Psoas muscle (tissue), 8 donors: ENCODE data around the gene LHPP. TPM values are rescaled to one million over a fixed set of nuclear protein-coding genes. Genes with fewer than 3 reads are reported as not detected.
"Not testable (repeated sequence)": the region's sequence is repeated elsewhere in the genome, so short reads cannot be mapped to it uniquely, and the experiment has no call there.

Experiments
- ATAC-seq, 4 donors: fragments of 200-7000 bp; cut with Tn5 transposase; one replicate each; pipeline ENCODE4 v1.9.1; 2020; ENCODE audit warnings: moderate library complexity in 3 of 4, mild to moderate bottlenecking in 2 of 4
- DNase-seq, 2 donors: peaks; one replicate each; pipeline ENCODE4 v3.0.0-alpha.2; 2020
- H3K27ac ChIP-seq: fragments of 200-600 bp; one replicate; pipeline ENCODE4 v1.8.0; 2022
- H3K27me3 ChIP-seq, 3 donors: fragments of 200-600 bp in 1 of 3; one replicate each; pipeline versions ENCODE4 v1.6.1 to v1.8.0; 2013 to 2022; ENCODE audit warnings: low read length in 2 of 3, mild to moderate bottlenecking in 2 of 3, moderate library complexity in 1 of 3; ENCODE audit not compliant: insufficient read depth in 3 of 3
- H3K36me3 ChIP-seq, 2 donors: fragments of 200-600 bp in 1 of 2; one replicate each; pipeline versions ENCODE4 v1.6.1 to v1.8.0; 2013 to 2022; ENCODE audit warnings: low read depth in 1 of 2, mild to moderate bottlenecking in 1 of 2, moderate library complexity in 1 of 2; ENCODE audit not compliant: insufficient read depth in 1 of 2
- H3K4me1 ChIP-seq: fragments of 200-600 bp; one replicate; pipeline ENCODE4 v1.8.0; 2022
- H3K4me3 ChIP-seq: fragments of 200-600 bp; one replicate; pipeline ENCODE4 v1.8.0; 2022; ENCODE audit warnings: mild to moderate bottlenecking
- H3K9me3 ChIP-seq: fragments of 200-600 bp; one replicate; pipeline ENCODE4 v1.8.0; 2022
- CTCF ChIP-seq: fragments of 200-600 bp; IDR thresholded peaks from one replicate; pipeline ENCODE4 v1.8.0; 2022; ENCODE audit warnings: antibody characterized with exemption
- WGBS, 3 donors: extraction: QIAGEN DNeasy Blood & Tissue Kit; methylation state at CpG; one replicate each; pipeline versions ENCODE4 v1.1.6 to v1.1.7; 2013; 5-methylcytosine and 5-hydroxymethylcytosine counted together
- intact Hi-C, 2 donors: fragments of 100-400 bp; cut with DNase I; formaldehyde crosslinking; loops; one replicate each; pipeline versions ENCODE4 v1.11.0 to v1.14.2; 2022
- polyA plus RNA-seq, 3 donors: library from polyadenylated mRNA; stranded (reverse); fragments of 200-250 nt; gene quantifications; one replicate each; pipeline ENCODE4 v1.2.3, GENCODE V29; 2013
- total RNA-seq, 4 donors: library from RNA; stranded (reverse); fragmentation: NEBNext Ultra II Directional in 2 of 4; extraction: Animal tissue kit (Norgen Biotek cat#: 25700) in 2 of 4; gene quantifications; one replicate each; pipeline versions ENCODE4 v1.2.1 to v1.2.4, GENCODE V29; 2021 to 2023
- donor health status: healthy with polysubstance abuse.
- donor health status: DM: no; HTN: no; CAD: no; lungs with moderate emphysema.
- donor health status: Bipolar disorder and iron deficiency.
- donor health status: healthy.
- donor health status: DM: yes; HTN: yes; CAD: no.
- donor health status: DM: no; HTN: no; CAD: no.
- donor health status: DM: no; HTN: no; CAD: no.
- donor health status: DM: yes; HTN: yes; CAD: no.

LHPP gene
- total and polyA plus RNA-seq, 7 donors, result 4.7 to 12.8 (median 6.1) TPM

GRCh38 chr10:124545351-124546054, 83.9 kb downstream of the LHPP start:
- 73 to 86% (median 84%) methylated on average over 23 of the region's 23 CpGs for WGBS, 3 donors
- ATAC-seq, result no peak
- H3K4me3 ChIP-seq, result no peak overlapping the region
- no peaks in the 10 kb centered on the region for H3K27me3 ChIP-seq
- no peak for TF ChIP-seq CTCF
- H3K36me3 ChIP-seq, result no peaks in the 10 kb centered on the region
- intact Hi-C loops, result no loop called here
- peaks cover 8% of the 10 kb centered on the region for H3K4me1 ChIP-seq
- H3K27ac ChIP-seq, result no peak overlapping the region
- DNase-seq, result no peak
- H3K9me3 ChIP-seq, result no peaks in the 10 kb centered on the region

DNA sequence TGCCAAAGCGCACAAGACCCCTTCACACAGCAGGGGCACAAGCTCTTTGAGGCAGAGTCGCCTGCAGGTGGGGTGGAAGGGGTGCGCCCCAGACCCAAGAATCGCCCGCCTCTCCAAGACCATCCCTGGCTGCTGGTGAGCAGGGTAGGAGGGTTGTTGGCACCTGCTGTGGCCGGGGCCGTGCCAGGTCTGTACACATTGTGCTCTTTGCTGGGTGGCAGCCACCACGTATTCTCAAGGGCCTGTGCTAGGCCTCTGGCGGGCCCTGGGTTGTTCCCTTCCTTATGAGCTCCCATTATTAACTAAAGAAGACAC, 84.4 kb downstream of the LHPP start:
- intact Hi-C loops, result no loop called here
- Histone ChIP-seq H3K9me3 (no peaks in the 10 kb centered on the region), H3K27me3 (no peaks in the 10 kb centered on the region), H3K27ac (no peak overlapping the region), H3K4me1 (peaks cover 7% of the 10 kb centered on the region), H3K4me3 (no peak overlapping the region), H3K36me3 (no peaks in the 10 kb centered on the region)
- DNase-seq (peak in 1 of 2 donors; percentile 70), ATAC-seq (peak in 1 of 4 donors; percentile 43)
- WGBS, 3 donors, result 52 to 86% (median 67%) methylated on average over 9 of the region's 9 CpGs
- no peak for TF ChIP-seq CTCF

GRCh38 chr10:124546957-124547646, 85.5 kb downstream of the LHPP start:
- Histone ChIP-seq H3K4me3 (peak overlapping the region; percentile 53), H3K36me3 (no peaks in the 10 kb centered on the region), H3K4me1 (peaks cover 7% of the 10 kb centered on the region), H3K27ac (peak overlapping the region; percentile 79), H3K27me3 (no peaks in the 10 kb centered on the region), H3K9me3 (no peaks in the 10 kb centered on the region)
- WGBS, 3 donors, result 77 to 81% (median 78%) methylated on average over 15 of the region's 15 CpGs
- DNase-seq (no peak), ATAC-seq (peak in 3 of 4 donors; percentile 24 to 56 (median 34))
- TF ChIP-seq CTCF, result no peak
- intact Hi-C loops, result no loop called here

DNA sequence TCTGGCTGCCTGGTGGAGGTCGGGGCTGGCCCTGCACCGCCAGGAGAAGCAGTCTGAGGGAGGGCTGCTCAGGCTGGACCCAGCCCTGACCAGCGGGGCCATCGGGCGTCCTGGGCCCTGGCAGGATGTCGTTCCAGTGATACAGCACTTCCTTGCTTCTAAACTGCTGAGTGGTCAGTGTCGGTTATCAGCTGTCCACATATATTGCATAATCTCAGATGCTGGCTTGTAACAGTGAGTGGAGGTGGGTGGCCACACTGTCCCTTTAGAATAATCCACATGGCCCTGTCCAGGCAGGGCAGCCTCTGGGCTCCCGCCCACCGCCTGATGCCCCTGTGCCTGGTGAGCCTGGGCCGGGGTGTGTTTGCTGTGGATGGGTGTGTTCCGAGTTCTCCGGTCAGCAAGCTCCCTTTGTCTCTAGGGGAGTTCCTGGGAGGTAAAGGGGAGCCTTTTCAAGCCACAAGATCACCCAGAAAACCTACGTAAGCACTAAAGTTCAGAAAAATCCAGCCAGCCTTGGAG, 86.1 kb downstream of the LHPP start:
- intact Hi-C loops, result no loop called here
- DNase-seq, result peak in 1 of 2 donors; percentile 78
- peak overlapping the region; percentile 53 for H3K4me3 ChIP-seq
- no peaks in the 10 kb centered on the region for H3K27me3 ChIP-seq
- peaks cover 7% of the 10 kb centered on the region for H3K4me1 ChIP-seq
- WGBS, 3 donors, result 36 to 52% (median 40%) methylated on average over 12 to 13 of the region's 13 CpGs
- TF ChIP-seq CTCF, result no peak
- H3K9me3 ChIP-seq, result no peaks in the 10 kb centered on the region
- ATAC-seq, result peak; percentile 94 to 96 (median 94)
- no peaks in the 10 kb centered on the region for H3K36me3 ChIP-seq
- H3K27ac ChIP-seq, result peak overlapping the region; percentile 79

- H3K4me3 ChIP-seq, H3K36me3 ChIP-seq, H3K9me3 ChIP-seq, DNase-seq, H3K4me1 ChIP-seq, H3K27me3 ChIP-seq, intact Hi-C loops, H3K27ac ChIP-seq, ATAC-seq: not testable (repeated sequence)
- WGBS, 3 donors, result 94 to 96% (median 95%) methylated on average over 3 of the region's 3 CpGs
These were observed 87.5 kb downstream of the LHPP start for GRCh38 chr10:124549171-124549570.
